ENCODE data around the gene UBC.

The UBC gene

DNA sequence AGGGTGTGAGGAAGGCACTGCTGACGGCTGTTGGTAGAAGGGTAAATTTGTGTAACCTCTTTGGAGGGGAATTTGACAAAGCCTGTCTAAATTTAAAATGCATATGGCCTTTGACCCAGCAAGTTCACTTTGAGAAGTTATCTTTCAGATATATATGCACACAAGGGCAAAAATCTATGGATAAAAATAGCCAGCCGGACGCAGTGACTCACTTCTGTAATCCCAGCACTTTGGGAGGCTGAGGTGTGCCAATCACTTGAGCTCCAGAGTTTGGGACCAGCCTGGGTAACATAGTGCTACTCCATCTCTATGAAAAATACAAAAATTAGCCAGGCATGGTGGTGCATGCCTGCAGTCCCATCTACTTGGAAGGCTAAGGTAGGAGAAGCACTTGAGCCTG lies 13.4 kb downstream of the UBC start:
- TF ChIP-seq POLR2AphosphoS5 (IDR thresholded peaks at IDR 0.05; ENCODE audit: low read depth, low read length) (no peak), TAF1 (IDR thresholded peaks at IDR 0.05; ENCODE audit: borderline replicate concordance, insufficient read depth, low read length) (no peak), SIN3A (IDR thresholded peaks at IDR 0.05; ENCODE audit: borderline replicate concordance, insufficient read depth, low read length) (no peak), FOXP2 (optimal IDR thresholded peaks at IDR 0.05; ENCODE audit: borderline replicate concordance, extremely low read depth, extremely low read length, insufficient read depth) (no peak)
- TF ChIP-seq, protein P1, sequence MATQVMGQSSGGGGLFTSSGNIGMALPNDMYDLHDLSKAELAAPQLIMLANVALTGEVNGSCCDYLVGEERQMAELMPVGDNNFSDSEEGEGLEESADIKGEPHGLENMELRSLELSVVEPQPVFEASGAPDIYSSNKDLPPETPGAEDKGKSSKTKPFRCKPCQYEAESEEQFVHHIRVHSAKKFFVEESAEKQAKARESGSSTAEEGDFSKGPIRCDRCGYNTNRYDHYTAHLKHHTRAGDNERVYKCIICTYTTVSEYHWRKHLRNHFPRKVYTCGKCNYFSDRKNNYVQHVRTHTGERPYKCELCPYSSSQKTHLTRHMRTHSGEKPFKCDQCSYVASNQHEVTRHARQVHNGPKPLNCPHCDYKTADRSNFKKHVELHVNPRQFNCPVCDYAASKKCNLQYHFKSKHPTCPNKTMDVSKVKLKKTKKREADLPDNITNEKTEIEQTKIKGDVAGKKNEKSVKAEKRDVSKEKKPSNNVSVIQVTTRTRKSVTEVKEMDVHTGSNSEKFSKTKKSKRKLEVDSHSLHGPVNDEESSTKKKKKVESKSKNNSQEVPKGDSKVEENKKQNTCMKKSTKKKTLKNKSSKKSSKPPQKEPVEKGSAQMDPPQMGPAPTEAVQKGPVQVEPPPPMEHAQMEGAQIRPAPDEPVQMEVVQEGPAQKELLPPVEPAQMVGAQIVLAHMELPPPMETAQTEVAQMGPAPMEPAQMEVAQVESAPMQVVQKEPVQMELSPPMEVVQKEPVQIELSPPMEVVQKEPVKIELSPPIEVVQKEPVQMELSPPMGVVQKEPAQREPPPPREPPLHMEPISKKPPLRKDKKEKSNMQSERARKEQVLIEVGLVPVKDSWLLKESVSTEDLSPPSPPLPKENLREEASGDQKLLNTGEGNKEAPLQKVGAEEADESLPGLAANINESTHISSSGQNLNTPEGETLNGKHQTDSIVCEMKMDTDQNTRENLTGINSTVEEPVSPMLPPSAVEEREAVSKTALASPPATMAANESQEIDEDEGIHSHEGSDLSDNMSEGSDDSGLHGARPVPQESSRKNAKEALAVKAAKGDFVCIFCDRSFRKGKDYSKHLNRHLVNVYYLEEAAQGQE (IDR thresholded peaks at IDR 0.05; ENCODE audit: insufficient read depth in 1 of 2, low read depth in 2 of 2, low read length in 2 of 2) = no peak

DNA sequence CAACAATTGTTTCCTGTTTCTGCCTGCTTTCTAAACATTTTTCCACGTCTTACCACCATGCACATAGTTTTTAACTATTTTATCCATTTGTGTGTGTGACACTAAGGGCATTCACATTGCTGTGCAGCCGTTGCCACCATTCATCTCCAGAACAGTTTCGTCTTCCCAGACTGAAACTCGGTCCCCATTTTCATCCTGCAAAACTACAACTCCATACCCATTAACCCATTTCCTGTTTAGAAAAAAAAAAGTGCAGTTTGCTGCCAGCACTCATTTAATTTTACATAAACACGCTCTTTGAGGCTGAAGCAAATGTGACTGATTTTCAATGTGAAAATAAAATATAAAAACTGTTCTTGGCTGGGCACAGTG lies 15.5 kb downstream of the UBC start:
- TF ChIP-seq FOXP2 (optimal IDR thresholded peaks at IDR 0.05; ENCODE audit: borderline replicate concordance, extremely low read depth, extremely low read length, insufficient read depth) (no peak), POLR2AphosphoS5 (IDR thresholded peaks at IDR 0.05; ENCODE audit: low read depth, low read length) (no peak), TAF1 (IDR thresholded peaks at IDR 0.05; ENCODE audit: borderline replicate concordance, insufficient read depth, low read length) (no peak), SIN3A (IDR thresholded peaks at IDR 0.05; ENCODE audit: borderline replicate concordance, insufficient read depth, low read length) (no peak)
- TF ChIP-seq, protein P1 (IDR thresholded peaks at IDR 0.05; ENCODE audit: insufficient read depth in 1 of 2, low read depth in 2 of 2, low read length in 2 of 2) = no peak

GRCh38 chr12:124898200-124898922 lies 16.1 kb downstream of the UBC start:
- TF ChIP-seq SIN3A (IDR thresholded peaks at IDR 0.05; ENCODE audit: borderline replicate concordance, insufficient read depth, low read length) (no peak), POLR2AphosphoS5 (IDR thresholded peaks at IDR 0.05; ENCODE audit: low read depth, low read length) (no peak), FOXP2 (optimal IDR thresholded peaks at IDR 0.05; ENCODE audit: borderline replicate concordance, extremely low read depth, extremely low read length, insufficient read depth) (no peak), TAF1 (IDR thresholded peaks at IDR 0.05; ENCODE audit: borderline replicate concordance, insufficient read depth, low read length) (no peak)
- TF ChIP-seq, protein P1 (IDR thresholded peaks at IDR 0.05; ENCODE audit: insufficient read depth in 1 of 2, low read depth in 2 of 2, low read length in 2 of 2) = no peak

DNA sequence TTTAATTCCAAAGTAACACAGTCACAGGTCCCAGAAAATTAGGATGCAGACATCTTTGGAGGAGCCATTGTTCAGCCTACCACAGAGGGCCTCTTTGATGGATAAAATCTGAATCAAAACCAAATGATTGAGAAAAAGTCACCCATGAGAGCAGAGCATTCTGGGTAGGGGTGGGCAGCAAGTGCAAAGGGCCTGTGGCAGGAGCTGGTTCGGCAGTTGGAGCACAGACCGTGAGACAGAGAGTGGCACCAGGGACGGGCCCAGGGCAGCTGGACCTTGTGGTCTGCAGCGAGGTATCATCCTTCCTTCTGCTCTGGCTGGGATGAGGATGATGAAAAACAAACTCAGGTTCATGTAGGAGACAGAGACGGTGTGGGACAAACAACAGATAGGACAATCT lies 18.0 kb downstream of the UBC start:
- TF ChIP-seq SIN3A (IDR thresholded peaks at IDR 0.05; ENCODE audit: borderline replicate concordance, insufficient read depth, low read length) (no peak), FOXP2 (optimal IDR thresholded peaks at IDR 0.05; ENCODE audit: borderline replicate concordance, extremely low read depth, extremely low read length, insufficient read depth) (no peak), POLR2AphosphoS5 (IDR thresholded peaks at IDR 0.05; ENCODE audit: low read depth, low read length) (no peak), TAF1 (IDR thresholded peaks at IDR 0.05; ENCODE audit: borderline replicate concordance, insufficient read depth, low read length) (no peak)
- TF ChIP-seq, protein P1 (IDR thresholded peaks at IDR 0.05; ENCODE audit: insufficient read depth in 1 of 2, low read depth in 2 of 2, low read length in 2 of 2) = no peak

All from PFSK-1 (cell line).